Cardiac muscle cell (in vitro differentiated cells and primary cell): ENCODE results near the gene KTN1. TPM values are rescaled to one million over a fixed set of nuclear protein-coding genes. Genes with fewer than 3 reads are reported as not detected.

Source experiments
- DNase-seq, 2 donors: peaks; one replicate each; pipeline versions ENCODE4 v3.0.0 to v3.0.0-alpha.2; 2010 to 2017; ENCODE audit warnings: low read depth in 1 of 2, low spot score in 1 of 2
- H3K27ac ChIP-seq: fragments of 200-600 bp; sonication (generic); 2 replicates; pipeline ENCODE4 v1.5.1; 2016
- H3K27me3 ChIP-seq: fragments of 200-600 bp; sonication (generic); 2 replicates; pipeline ENCODE4 v1.6.0; 2016; ENCODE audit warnings: control low read depth
- H3K36me3 ChIP-seq: fragments of 200-600 bp; sonication (generic); 2 replicates; pipeline ENCODE4 v1.5.1; 2016; ENCODE audit warnings: control low read depth
- H3K4me1 ChIP-seq: fragments of 200-600 bp; sonication (generic); 2 replicates; pipeline ENCODE4 v1.8.1; 2017; ENCODE audit warnings: low read depth, mild to moderate bottlenecking, mixed run types
- H3K4me3 ChIP-seq: fragments of 200-600 bp; sonication (generic); 2 replicates; pipeline ENCODE4 v1.5.1; 2016; ENCODE audit warnings: mild to moderate bottlenecking
- H3K9me3 ChIP-seq: fragments of 200-600 bp; sonication (generic); 2 replicates; pipeline ENCODE4 v1.5.1; 2017; ENCODE audit warnings: low read depth, mild to moderate bottlenecking, control low read depth
- polyA plus RNA-seq: library from polyadenylated mRNA; unstranded; fragments of >200 nt; fragmentation: Nextera tagmentation; extraction: Ambion mirVana; gene quantifications from 2 replicates; pipeline ENCODE4 v1.2.1, GENCODE V29; 2016
- total RNA-seq: library from RNA; depleted of rRNA; stranded (reverse); fragments of >200 nt; gene quantifications from 2 replicates; pipeline ENCODE4 v1.2.3, GENCODE V29; 2016
- TF ChIP-seq, protein P1 (sequence below): IDR thresholded peaks from 2 replicates; pipeline ENCODE4 v1.5.1; 2012; ENCODE audit warnings: low read depth, mild to moderate bottlenecking, low read length

The KTN1 gene
- total and polyA plus RNA-seq, 2 experiments from 2014 or later, result 130 to 214 TPM

DNA sequence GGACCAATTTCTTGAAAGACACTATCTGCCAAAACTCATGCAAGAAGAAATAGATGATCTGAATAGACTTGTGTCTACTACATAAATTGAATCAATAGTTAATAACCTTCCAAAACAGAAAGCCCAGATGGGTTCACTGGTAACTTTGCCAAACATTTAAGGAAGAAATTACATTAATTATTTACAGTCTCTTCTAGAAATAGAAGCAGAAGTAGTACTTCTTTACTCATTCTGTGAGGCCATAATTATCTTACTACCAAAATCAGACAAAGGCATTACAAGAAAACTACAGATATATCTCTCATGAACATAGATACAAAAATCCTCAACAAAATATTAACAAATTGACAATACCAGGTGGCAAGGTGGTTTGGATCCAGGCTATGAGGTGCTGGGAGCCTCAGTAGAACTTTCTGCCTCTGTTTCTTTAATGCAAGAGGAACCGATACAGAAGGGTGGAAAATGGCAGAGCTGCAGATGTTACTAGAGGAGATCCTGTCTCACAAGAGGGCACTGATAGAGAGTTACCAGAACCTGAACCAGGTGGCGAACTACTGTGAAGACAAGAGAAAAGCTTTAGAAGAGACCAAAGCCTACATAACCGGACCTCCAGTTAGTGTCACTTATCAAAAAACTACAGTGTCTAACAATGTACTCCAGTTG lies 33.7 kb upstream of the KTN1 start:
- no peak for DNase-seq
- no peaks in the 10 kb centered on the region for H3K4me1 ChIP-seq
- H3K9me3 ChIP-seq, result no peaks in the 10 kb centered on the region
- TF ChIP-seq, protein P1, sequence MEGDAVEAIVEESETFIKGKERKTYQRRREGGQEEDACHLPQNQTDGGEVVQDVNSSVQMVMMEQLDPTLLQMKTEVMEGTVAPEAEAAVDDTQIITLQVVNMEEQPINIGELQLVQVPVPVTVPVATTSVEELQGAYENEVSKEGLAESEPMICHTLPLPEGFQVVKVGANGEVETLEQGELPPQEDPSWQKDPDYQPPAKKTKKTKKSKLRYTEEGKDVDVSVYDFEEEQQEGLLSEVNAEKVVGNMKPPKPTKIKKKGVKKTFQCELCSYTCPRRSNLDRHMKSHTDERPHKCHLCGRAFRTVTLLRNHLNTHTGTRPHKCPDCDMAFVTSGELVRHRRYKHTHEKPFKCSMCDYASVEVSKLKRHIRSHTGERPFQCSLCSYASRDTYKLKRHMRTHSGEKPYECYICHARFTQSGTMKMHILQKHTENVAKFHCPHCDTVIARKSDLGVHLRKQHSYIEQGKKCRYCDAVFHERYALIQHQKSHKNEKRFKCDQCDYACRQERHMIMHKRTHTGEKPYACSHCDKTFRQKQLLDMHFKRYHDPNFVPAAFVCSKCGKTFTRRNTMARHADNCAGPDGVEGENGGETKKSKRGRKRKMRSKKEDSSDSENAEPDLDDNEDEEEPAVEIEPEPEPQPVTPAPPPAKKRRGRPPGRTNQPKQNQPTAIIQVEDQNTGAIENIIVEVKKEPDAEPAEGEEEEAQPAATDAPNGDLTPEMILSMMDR, result no peak
- no peaks in the 10 kb centered on the region for H3K36me3 ChIP-seq
- no peak overlapping the region for H3K4me3 ChIP-seq
- H3K27ac ChIP-seq, result no peak overlapping the region
- no peaks in the 10 kb centered on the region for H3K27me3 ChIP-seq

DNA sequence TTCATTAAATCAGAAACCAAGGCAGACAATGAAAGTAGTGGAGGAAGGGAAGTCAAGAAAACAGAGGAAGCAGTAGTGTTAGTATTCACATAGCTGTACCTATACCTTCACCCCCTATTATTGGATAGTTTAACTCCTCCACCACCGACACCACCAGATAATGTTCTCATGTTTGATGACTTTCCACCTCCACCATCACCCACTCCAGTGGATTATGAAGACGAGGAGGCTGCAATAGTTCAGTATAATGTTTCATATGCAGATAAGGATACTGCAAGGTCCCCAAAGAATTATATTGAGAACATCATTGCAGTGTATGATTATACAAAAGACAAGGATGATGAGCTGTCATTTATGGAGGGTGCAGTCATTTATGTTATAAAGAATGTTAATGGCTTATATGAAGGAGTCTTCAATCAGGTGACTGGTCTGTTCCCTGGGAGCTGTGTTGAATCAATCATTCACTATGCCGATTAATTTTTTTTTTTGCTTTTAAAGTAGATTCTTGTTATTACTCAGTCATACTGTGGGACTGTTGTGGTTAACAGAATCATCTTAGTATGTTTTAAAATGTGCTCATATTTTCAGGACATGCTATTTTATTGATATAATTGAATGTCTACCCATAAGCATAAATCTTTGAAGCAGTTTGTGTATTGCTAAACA lies 32.2 kb upstream of the KTN1 start:
- no peaks in the 10 kb centered on the region for H3K27me3 ChIP-seq
- no peaks in the 10 kb centered on the region for H3K4me1 ChIP-seq
- DNase-seq, result no peak
- no peaks in the 10 kb centered on the region for H3K36me3 ChIP-seq
- H3K9me3 ChIP-seq, result no peaks in the 10 kb centered on the region
- TF ChIP-seq, protein P1, result no peak
- no peak overlapping the region for H3K4me3 ChIP-seq
- H3K27ac ChIP-seq, result no peak overlapping the region

DNA sequence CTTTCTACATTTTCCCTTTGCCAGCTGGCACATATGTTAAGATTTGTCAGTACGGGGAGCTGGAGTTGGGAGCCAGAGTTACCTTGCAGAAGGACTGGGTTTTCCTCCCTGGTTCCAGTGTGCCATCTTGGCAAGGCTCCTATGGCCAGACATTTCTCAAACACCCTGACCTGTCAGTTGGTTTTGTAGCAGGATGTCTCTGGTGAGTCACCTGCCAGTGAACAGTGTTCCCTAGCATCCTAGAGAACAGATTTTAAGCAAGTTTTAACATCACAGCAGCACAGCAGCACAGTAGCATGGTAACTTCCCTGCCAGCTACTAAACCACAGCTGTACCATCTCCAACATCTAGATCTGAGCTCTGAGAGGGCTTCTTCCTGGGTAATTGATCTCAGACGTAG lies 26.2 kb upstream of the KTN1 start:
- no peak overlapping the region for H3K27ac ChIP-seq
- H3K9me3 ChIP-seq, result no peaks in the 10 kb centered on the region
- no peak for DNase-seq
- no peak overlapping the region for H3K4me3 ChIP-seq
- no peaks in the 10 kb centered on the region for H3K27me3 ChIP-seq
- peaks cover 14% of the 10 kb centered on the region for H3K4me1 ChIP-seq
- no peaks in the 10 kb centered on the region for H3K36me3 ChIP-seq
- TF ChIP-seq, protein P1, result no peak

DNA sequence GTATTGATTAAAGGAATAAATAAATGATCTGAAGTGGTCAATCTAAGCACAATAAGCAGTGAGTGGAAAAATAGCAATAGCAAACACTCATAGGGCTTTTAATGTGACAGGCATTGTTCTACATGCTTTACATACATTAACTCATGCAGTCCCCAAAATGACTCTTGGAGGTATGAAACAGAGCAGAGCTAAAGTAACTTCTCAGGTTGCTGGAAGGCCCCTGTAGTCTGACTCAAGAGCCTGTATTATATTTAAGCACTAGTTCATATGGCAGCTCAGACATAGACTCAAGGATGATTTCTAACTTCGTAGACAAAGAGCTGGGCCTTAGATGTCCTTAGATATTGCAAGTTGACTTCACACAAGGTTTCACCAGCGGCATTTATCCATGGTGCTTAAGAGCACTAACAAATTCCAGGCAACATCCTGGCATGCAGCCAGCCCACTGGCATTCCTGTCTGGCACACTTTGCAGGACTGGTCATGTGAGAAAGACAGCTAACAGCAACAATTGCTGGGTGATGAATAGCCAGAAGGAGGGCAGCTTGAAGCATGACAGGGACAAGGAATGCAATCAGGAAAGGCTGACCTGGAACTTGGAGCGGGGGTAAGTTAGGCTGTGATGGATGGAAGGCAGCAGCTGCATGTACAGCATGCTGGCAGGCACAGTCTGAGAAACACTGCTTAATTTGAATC lies 22.9 kb upstream of the KTN1 start:
- H3K4me3 ChIP-seq, result no peak overlapping the region
- peak overlapping the region; percentile 81 for H3K27ac ChIP-seq
- peak; percentile 92 to 98 for DNase-seq
- TF ChIP-seq, protein P1, result no peak
- no peaks in the 10 kb centered on the region for H3K27me3 ChIP-seq
- no peaks in the 10 kb centered on the region for H3K9me3 ChIP-seq
- no peaks in the 10 kb centered on the region for H3K36me3 ChIP-seq
- peaks cover 14% of the 10 kb centered on the region for H3K4me1 ChIP-seq

DNA sequence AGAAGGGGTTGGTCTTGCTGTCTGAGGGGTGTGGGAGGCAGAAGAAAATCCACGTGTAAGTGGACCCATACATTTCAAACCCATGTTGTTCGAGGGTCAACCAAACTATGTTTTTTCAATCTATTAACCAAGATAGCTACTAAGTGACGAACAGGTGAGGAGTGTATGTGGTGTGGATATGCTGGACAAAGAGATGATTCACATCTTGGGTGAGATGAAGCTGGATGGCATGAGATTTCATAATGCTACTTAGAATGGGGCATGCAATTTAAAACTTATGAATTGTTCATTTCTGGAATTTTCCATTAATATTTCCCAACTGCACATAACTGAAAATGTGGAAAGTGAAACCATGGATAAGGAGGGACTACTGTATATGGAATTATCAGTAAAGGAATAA lies 17.9 kb upstream of the KTN1 start:
- H3K4me1 ChIP-seq, result peaks cover 6% of the 10 kb centered on the region
- H3K9me3 ChIP-seq, result no peaks in the 10 kb centered on the region
- TF ChIP-seq, protein P1, result no peak
- no peak overlapping the region for H3K27ac ChIP-seq
- DNase-seq, result no peak
- H3K27me3 ChIP-seq, result no peaks in the 10 kb centered on the region
- no peak overlapping the region for H3K4me3 ChIP-seq
- H3K36me3 ChIP-seq, result no peaks in the 10 kb centered on the region
